B cell (primary cell): ENCODE data around the gene TEKT3. TPM values are rescaled to one million over a fixed set of nuclear protein-coding genes. Genes with fewer than 3 reads are reported as not detected.

ENCODE experiments used
- ATAC-seq: fragments of 200-7000 bp; cut with Tn5 transposase; one replicate; pipeline ENCODE4 v1.10.0; 2021; ENCODE audit warnings: low read depth, mild to moderate bottlenecking, moderate number of reproducible peaks, moderate library complexity
- CTCF ChIA-PET: fragments of 350-600 bp; sonication (Branson Sonifier 250); formaldehyde crosslinking; loops from one replicate; lab custom pipeline; 2021; ENCODE audit warnings: antibody characterized with exemption, inconsistent platforms; lab: Charles Lee
- POLR2A ChIA-PET: fragments of 350-600 bp; sonication (Branson Sonifier 250); formaldehyde crosslinking; loops from one replicate; lab custom pipeline; 2021; ENCODE audit warnings: antibody characterized with exemption; lab: Charles Lee
- DNase-seq: peaks from one replicate; pipeline ENCODE4 v3.0.0; 2013
- H2AFZ ChIP-seq: 2 replicates; pipeline ENCODE4 v1.6.1; 2012; ENCODE audit warnings: mild to moderate bottlenecking, low read depth, low read length; ENCODE audit not compliant: insufficient read depth, poor library complexity, severe bottlenecking
- H3K27ac ChIP-seq, 2 donors: 1 replicate in 1 of 2; 2 replicates in 1 of 2; pipeline ENCODE4 v1.5.1; 2012 to 2013; ENCODE audit warnings: low read length in 2 of 2, mild to moderate bottlenecking in 2 of 2, moderate library complexity in 1 of 2
- H3K27me3 ChIP-seq, 4 experiments: fragments of 200-600 bp in 1 of 4; sonication (generic) in 1 of 4; replicated peaks in 1 of 4; 1 replicate in 2 of 4; 2 replicates in 2 of 4; pipeline versions ENCODE4 v1.6.1 to v1.7.0; 2013 to 2016; ENCODE audit warnings: low read length in 3 of 4, mild to moderate bottlenecking in 2 of 4, mixed read lengths in 1 of 4, moderate library complexity in 1 of 4; ENCODE audit not compliant: insufficient read depth in 4 of 4, control insufficient read depth in 3 of 4; ENCODE audit errors: control extremely low read depth in 1 of 4
- H3K36me3 ChIP-seq, 2 experiments: replicated peaks in 1 of 2; 1 replicate in 1 of 2; 2 replicates in 1 of 2; pipeline versions ENCODE4 v1.6.1 to v1.7.1; 2013; ENCODE audit warnings: low read length in 1 of 2; ENCODE audit not compliant: insufficient read depth in 2 of 2, control insufficient read depth in 1 of 2; ENCODE audit errors: control extremely low read depth in 1 of 2, extremely low read depth in 1 of 2
- H3K4me1 ChIP-seq, 2 donors: fragments of 200-600 bp in 1 of 2; sonication (generic) in 1 of 2; 1 replicate in 1 of 2; 2 replicates in 1 of 2; pipeline versions ENCODE4 v1.5.1 to v1.6.1; 2013 to 2017; ENCODE audit warnings: low read length in 2 of 2; ENCODE audit not compliant: control insufficient read depth in 2 of 2, insufficient read depth in 2 of 2
- H3K4me2 ChIP-seq: replicated peaks from 2 replicates; pipeline ENCODE3; 2012; ENCODE audit warnings: mild to moderate bottlenecking, low read depth, low read length; ENCODE audit not compliant: poor library complexity, severe bottlenecking
- H3K4me3 ChIP-seq, 5 experiments: fragments of 200-600 bp in 1 of 5; sonication (generic) in 1 of 5; 1 replicate in 3 of 5; 2 replicates in 2 of 5; pipeline versions ENCODE4 v1.5.1 to v1.7.0; 2011 to 2016; ENCODE audit warnings: low read length in 4 of 5, mild to moderate bottlenecking in 4 of 5, low read depth in 2 of 5, control low read depth in 1 of 5, moderate library complexity in 1 of 5; ENCODE audit not compliant: insufficient read depth in 1 of 5; ENCODE audit errors: control extremely low read depth in 1 of 5, extremely low read depth in 1 of 5
- H3K79me2 ChIP-seq: fragments of 200-600 bp; sonication (generic); one replicate; pipeline ENCODE4 v1.6.0; 2016; ENCODE audit warnings: low read length; ENCODE audit not compliant: control insufficient read depth, insufficient read depth
- H3K9ac ChIP-seq: fragments of 200-600 bp; sonication (generic); 2 replicates; pipeline ENCODE4 v1.6.1; 2017; ENCODE audit warnings: mild to moderate bottlenecking, low read length, moderate library complexity
- H3K9me3 ChIP-seq, 3 donors: one replicate each; pipeline versions ENCODE4 v1.6.1 to v1.7.1; 2013; ENCODE audit warnings: low read length in 2 of 3; ENCODE audit not compliant: control insufficient read depth in 2 of 3, insufficient read depth in 1 of 3; ENCODE audit errors: control extremely low read depth in 1 of 3
- H4K20me1 ChIP-seq: 2 replicates; pipeline ENCODE4 v1.6.0; 2012; ENCODE audit warnings: mild to moderate bottlenecking, low read length; ENCODE audit not compliant: insufficient read depth, control insufficient read depth, poor library complexity, severe bottlenecking
- H3K27ac Mint-ChIP-seq: one replicate; pipeline ENCODE4 v1.8.0; 2021; ENCODE audit warnings: mixed read lengths
- H3K27me3 Mint-ChIP-seq: one replicate; pipeline ENCODE4 v1.8.0; 2021; ENCODE audit warnings: mixed read lengths
- H3K4me1 Mint-ChIP-seq: one replicate; pipeline ENCODE4 v1.8.0; 2021; ENCODE audit warnings: mixed read lengths
- H3K4me3 Mint-ChIP-seq: one replicate; pipeline ENCODE4 v1.8.0; 2021; ENCODE audit warnings: mixed read lengths
- H3K9me3 Mint-ChIP-seq: one replicate; pipeline ENCODE4 v1.8.0; 2022; ENCODE audit warnings: mixed read lengths; ENCODE audit not compliant: insufficient read depth
- CTCF ChIP-seq: fragments of 200-600 bp; IDR thresholded peaks from one replicate; pipeline ENCODE4 v1.8.0; 2022; ENCODE audit warnings: antibody characterized with exemption, mild to moderate bottlenecking
- EZH2 ChIP-seq: IDR thresholded peaks from 2 replicates; pipeline ENCODE4 v1.6.1; 2012; ENCODE audit warnings: borderline replicate concordance, low read depth, mild to moderate bottlenecking, moderate library complexity, low read length; ENCODE audit not compliant: insufficient read depth, poor library complexity, severe bottlenecking
- WGBS: methylation state at CpG from one replicate; pipeline ENCODE4 v1.1.5; 2013; ENCODE audit warnings: missing lambda C conversion rate; ENCODE audit not compliant: insufficient coverage; 5-methylcytosine and 5-hydroxymethylcytosine counted together
- intact Hi-C: fragments of 100-400 bp; cut with micrococcal nuclease; formaldehyde crosslinking; loops from one replicate; pipeline ENCODE4 v1.10.0; 2022
- polyA plus RNA-seq: library from polyadenylated mRNA; depleted of rRNA; stranded (reverse); fragments of >200 nt; gene quantifications from 2 replicates; pipeline ENCODE4 v1.2.3, GENCODE V29; 2012
- total RNA-seq, 2 donors: library from RNA; stranded (reverse); fragments of 120-200 nt in 1 of 2; gene quantifications; 1 replicate in 1 of 2; 2 replicates in 1 of 2; pipeline versions ENCODE4 v1.2.3 to v1.2.4, GENCODE V29; 2013 to 2022

The TEKT3 gene
- total and polyA plus RNA-seq, 2 donors (not counting 1 experiment from before 2014, with no cell fraction given), result 0.49 to 1.8 TPM

- no peaks in the 10 kb centered on the region for H3K36me3 ChIP-seq
- no peaks in the 10 kb centered on the region for H3K9me3 Mint-ChIP-seq
- no peak overlapping the region for H3K4me3 Mint-ChIP-seq
- intact Hi-C loops, result no loop called here
- POLR2A ChIA-PET, result no interaction called here
- H3K4me3 ChIP-seq, result no peak overlapping the region
- H3K9ac ChIP-seq, result no peak overlapping the region
- ATAC-seq (no peak), DNase-seq (no peak)
- no peaks in the 10 kb centered on the region for H3K4me1 Mint-ChIP-seq
- no peak overlapping the region for H3K4me2 ChIP-seq
- no peak overlapping the region for H3K27ac ChIP-seq
- peaks cover 23% of the 10 kb centered on the region for H3K27me3 Mint-ChIP-seq
- H3K9me3 ChIP-seq, result no peaks in the 10 kb centered on the region
- H3K4me1 ChIP-seq, result no peaks in the 10 kb centered on the region
- H3K79me2 ChIP-seq, result no peaks in the 10 kb centered on the region
- H3K27ac Mint-ChIP-seq, result no peak overlapping the region
- WGBS, result no CpG with 5 or more reads among the region's 2 CpGs
- CTCF ChIA-PET, result no interaction called here
- H3K27me3 ChIP-seq, result peaks cover 0 to 2% (median 0%) of the 10 kb centered on the region in 4 experiments
- no peaks in the 10 kb centered on the region for H4K20me1 ChIP-seq
- TF ChIP-seq CTCF (no peak), EZH2 (no peak)
- no peak overlapping the region for H2AFZ ChIP-seq
These were observed 40.3 kb upstream of the TEKT3 start for GRCh38 chr17:15381707-15382106.

- no peak for DNase-seq
- H3K4me1 Mint-ChIP-seq, result no peaks in the 10 kb centered on the region
- no peak overlapping the region for H3K9ac ChIP-seq
- POLR2A ChIA-PET, result no interaction called here
- WGBS, result 100% methylated on average over 2 of the region's 4 CpGs
- peaks cover 0 to 2% (median 0%) of the 10 kb centered on the region in 4 experiments for H3K27me3 ChIP-seq
- no peaks in the 10 kb centered on the region for H4K20me1 ChIP-seq
- CTCF ChIA-PET, result no interaction called here
- H3K36me3 ChIP-seq, result no peaks in the 10 kb centered on the region
- peaks cover 22% of the 10 kb centered on the region for H3K27me3 Mint-ChIP-seq
- H3K79me2 ChIP-seq, result no peaks in the 10 kb centered on the region
- H3K4me3 Mint-ChIP-seq, result no peak overlapping the region
- H3K4me2 ChIP-seq, result no peak overlapping the region
- no peak overlapping the region for H2AFZ ChIP-seq
- ATAC-seq, result no peak
- intact Hi-C loops, result no loop called here
- no peaks in the 10 kb centered on the region for H3K9me3 ChIP-seq
- H3K4me3 ChIP-seq, result no peak overlapping the region
- H3K27ac Mint-ChIP-seq, result no peak overlapping the region
- no peak overlapping the region for H3K27ac ChIP-seq
- no peaks in the 10 kb centered on the region for H3K9me3 Mint-ChIP-seq
- no peaks in the 10 kb centered on the region for H3K4me1 ChIP-seq
- TF ChIP-seq CTCF, result no peak
- TF ChIP-seq EZH2, result no peak
These were observed 39.0 kb upstream of the TEKT3 start for GRCh38 chr17:15380446-15380845.
